Endodermal cell (in vitro differentiated cells): ENCODE measurements around the gene SLC26A1. TPM values are rescaled to one million over a fixed set of nuclear protein-coding genes. Genes with fewer than 3 reads are reported as not detected.

ENCODE experiments used
- DNase-seq: peaks from one replicate; pipeline ENCODE4 v3.0.0-alpha.2; 2017
- H3K27ac ChIP-seq: 2 replicates; pipeline ENCODE4 v1.5.1; 2013; ENCODE audit warnings: mild to moderate bottlenecking, low read depth, low read length, moderate library complexity
- H3K27me3 ChIP-seq: 2 replicates; pipeline ENCODE4 v1.6.1; 2013; ENCODE audit warnings: mild to moderate bottlenecking, low read length, moderate library complexity; ENCODE audit not compliant: insufficient read depth, control insufficient read depth, poor library complexity, severe bottlenecking
- H3K36me3 ChIP-seq: 2 replicates; pipeline ENCODE4 v1.7.0; 2013; ENCODE audit warnings: mild to moderate bottlenecking, low read length, moderate library complexity; ENCODE audit not compliant: control insufficient read depth, insufficient read depth
- H3K4me1 ChIP-seq: one replicate; pipeline ENCODE4 v1.7.0; 2013; ENCODE audit warnings: low read length; ENCODE audit not compliant: control insufficient read depth, insufficient read depth
- H3K4me3 ChIP-seq: 2 replicates; pipeline ENCODE4 v1.5.1; 2013; ENCODE audit warnings: mild to moderate bottlenecking, low read length, moderate library complexity
- H3K9ac ChIP-seq: 2 replicates; pipeline ENCODE4 v1.6.1; 2013; ENCODE audit warnings: mild to moderate bottlenecking, low read length, moderate library complexity; ENCODE audit not compliant: poor library complexity, severe bottlenecking; ENCODE audit errors: extremely low read depth
- H3K9me3 ChIP-seq: 2 replicates; pipeline ENCODE4 v1.6.1; 2013; ENCODE audit warnings: mild to moderate bottlenecking, low read length, moderate library complexity; ENCODE audit not compliant: control insufficient read depth
- H3K27ac Mint-ChIP-seq: 2 replicates; pipeline ENCODE4 v1.8.0; 2020; ENCODE audit warnings: mixed read lengths
- H3K27me3 Mint-ChIP-seq: 2 replicates; pipeline ENCODE4 v1.8.0; 2021; ENCODE audit warnings: mild to moderate bottlenecking, mixed read lengths; ENCODE audit not compliant: insufficient read depth
- H3K36me3 Mint-ChIP-seq: 2 replicates; pipeline ENCODE4 v1.8.0; 2020; ENCODE audit warnings: low read depth, mixed read lengths
- H3K4me1 Mint-ChIP-seq: 2 replicates; pipeline ENCODE4 v1.8.0; 2020; ENCODE audit warnings: mixed read lengths
- H3K4me3 Mint-ChIP-seq: 2 replicates; pipeline ENCODE4 v1.8.0; 2020; ENCODE audit warnings: mild to moderate bottlenecking, moderate library complexity, mixed read lengths
- H3K9me3 Mint-ChIP-seq: 2 replicates; pipeline ENCODE4 v1.8.0; 2020; ENCODE audit warnings: mild to moderate bottlenecking, mixed read lengths
- CTCF ChIP-seq: fragments of 200-600 bp; sonication (generic); conservative IDR thresholded peaks from 2 replicates; pipeline ENCODE4 v1.5.0; 2021; ENCODE audit warnings: antibody characterized with exemption, mild to moderate bottlenecking
- WGBS, 2 experiments: methylation state at CpG; one replicate each; pipeline versions ENCODE4 v1.1.5 to v1.1.7; 2013; ENCODE audit warnings: missing lambda C conversion rate in 2 of 2, mixed read lengths in 1 of 2; ENCODE audit not compliant: insufficient coverage in 1 of 2, insufficient read length in 1 of 2; 5-methylcytosine and 5-hydroxymethylcytosine counted together
- total RNA-seq, 2 donors: library from RNA; stranded (reverse); fragmentation: NEBNext Ultra II Directional in 1 of 2; extraction: Animal tissue kit (Norgen Biotek cat#: 25700) in 1 of 2; gene quantifications; 2 replicates in 1 of 2; 3 replicates in 1 of 2; pipeline ENCODE4 v1.2.1, GENCODE V29; 2021

The SLC26A1 gene
- total RNA-seq, 2 donors from 2014 or later, result 0.55 to 1.0 TPM

- TF ChIP-seq CTCF, result no peak
- DNase-seq, result no peak
- Histone ChIP-seq H3K27me3 (peaks cover 89% of the 10 kb centered on the region), H3K4me1 (peaks cover 3% of the 10 kb centered on the region), H3K36me3 (no peaks in the 10 kb centered on the region), H3K9me3 (peaks cover 10% of the 10 kb centered on the region), H3K9ac (no peak overlapping the region), H3K27ac (no peak overlapping the region), H3K4me3 (no peak overlapping the region)
- Mint-ChIP-seq H3K4me3 (no peak overlapping the region), H3K27ac (no peak overlapping the region), H3K9me3 (peaks cover 16% of the 10 kb centered on the region), H3K27me3 (peaks cover 72% of the 10 kb centered on the region), H3K36me3 (no peaks in the 10 kb centered on the region), H3K4me1 (peaks cover 8% of the 10 kb centered on the region)
- 85 to 90% methylated on average over 5 of the region's 5 CpGs for WGBS, 2 experiments
These were observed 13.7 kb upstream of the SLC26A1 start for GRCh38 chr4:1006856-1007255.

DNA sequence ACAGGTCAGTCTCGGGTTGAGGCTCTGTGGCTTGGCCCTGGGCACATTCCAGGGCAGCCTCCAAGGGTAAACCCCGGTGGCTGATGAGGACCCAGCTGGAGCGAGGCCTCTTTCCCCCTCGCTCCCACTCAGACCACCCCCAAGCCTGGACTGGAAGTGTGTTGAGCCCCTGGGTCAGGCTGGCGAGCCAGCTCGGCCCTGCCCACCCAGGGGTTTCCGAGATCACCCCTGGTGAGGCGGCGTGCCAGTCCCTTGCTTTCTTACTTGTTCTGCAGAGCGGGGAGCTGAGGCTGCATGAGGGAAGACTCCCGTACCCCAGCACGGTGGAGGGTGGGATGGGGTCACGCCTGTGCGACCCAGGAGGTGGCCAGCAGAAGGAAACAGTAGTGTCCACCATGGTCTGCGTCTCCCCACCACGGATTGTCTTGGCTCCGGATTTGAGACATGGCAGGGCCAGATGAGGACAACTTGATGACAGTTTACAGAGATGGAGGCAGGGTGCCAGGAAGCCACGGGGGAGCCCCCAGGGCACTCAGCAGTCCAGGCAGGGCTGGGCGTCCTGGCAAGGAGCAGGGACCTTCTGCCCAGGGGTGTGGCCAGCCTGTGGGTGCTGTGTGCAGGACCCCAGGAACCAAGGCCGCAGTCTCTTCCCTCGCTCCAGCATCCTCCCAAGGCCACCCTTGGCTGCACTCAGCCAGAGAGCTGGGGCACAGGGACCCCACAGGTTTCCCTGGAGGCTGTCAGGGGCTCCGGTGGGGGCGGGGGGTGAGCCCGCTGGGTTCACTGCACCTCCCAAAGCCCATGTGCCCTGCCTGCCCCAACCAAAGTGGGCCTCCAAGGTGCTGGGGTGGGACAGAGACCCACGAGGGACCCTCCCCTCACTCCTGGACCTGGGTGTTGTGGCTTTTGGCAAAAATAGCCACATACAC is 11.6 kb upstream of the SLC26A1 start:
- Mint-ChIP-seq H3K27me3 (peaks cover 82% of the 10 kb centered on the region), H3K27ac (no peak overlapping the region), H3K4me1 (peaks cover 4% of the 10 kb centered on the region), H3K36me3 (no peaks in the 10 kb centered on the region), H3K4me3 (no peak overlapping the region), H3K9me3 (peaks cover 16% of the 10 kb centered on the region)
- H3K9ac ChIP-seq, result no peak overlapping the region
- H3K36me3 ChIP-seq, result no peaks in the 10 kb centered on the region
- H3K27ac ChIP-seq, result no peak overlapping the region
- no peak for DNase-seq
- peaks cover 10% of the 10 kb centered on the region for H3K9me3 ChIP-seq
- no peaks in the 10 kb centered on the region for H3K4me1 ChIP-seq
- TF ChIP-seq CTCF, result no peak
- peaks cover 96% of the 10 kb centered on the region for H3K27me3 ChIP-seq
- WGBS, 2 experiments, result 87 to 89% methylated on average over 18 to 25 of the region's 25 CpGs
- no peak overlapping the region for H3K4me3 ChIP-seq

DNA sequence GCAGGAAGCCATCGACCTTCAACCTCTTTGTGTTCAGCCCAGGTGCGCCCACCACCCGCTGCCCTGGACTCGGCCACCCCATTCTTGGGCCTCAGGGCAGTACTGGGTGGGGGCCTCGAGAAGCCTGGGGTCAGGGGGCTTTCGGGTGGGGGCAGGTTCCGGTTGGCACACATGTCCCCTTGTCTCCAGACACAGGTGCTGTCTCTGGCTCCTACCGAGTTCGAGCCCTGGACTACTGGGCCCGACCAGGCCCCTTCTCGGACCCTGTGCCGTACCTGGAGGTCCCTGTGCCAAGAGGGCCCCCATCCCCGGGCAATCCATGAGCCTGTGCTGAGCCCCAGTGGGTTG is 10.8 kb upstream of the SLC26A1 start:
- H3K4me1 Mint-ChIP-seq, result peaks cover 3% of the 10 kb centered on the region
- H3K27me3 ChIP-seq, result peaks cover 100% of the 10 kb centered on the region
- H3K27ac Mint-ChIP-seq, result no peak overlapping the region
- H3K27ac ChIP-seq, result no peak overlapping the region
- no peak overlapping the region for H3K4me3 ChIP-seq
- 91 to 93% methylated on average over 7 to 13 of the region's 13 CpGs for WGBS, 2 experiments
- H3K4me3 Mint-ChIP-seq, result peak overlapping the region; percentile 27
- no peak for TF ChIP-seq CTCF
- no peaks in the 10 kb centered on the region for H3K36me3 Mint-ChIP-seq
- H3K9me3 ChIP-seq, result peaks cover 10% of the 10 kb centered on the region
- peaks cover 16% of the 10 kb centered on the region for H3K9me3 Mint-ChIP-seq
- no peaks in the 10 kb centered on the region for H3K36me3 ChIP-seq
- H3K27me3 Mint-ChIP-seq, result peaks cover 83% of the 10 kb centered on the region
- H3K9ac ChIP-seq, result no peak overlapping the region
- DNase-seq, result no peak
- no peaks in the 10 kb centered on the region for H3K4me1 ChIP-seq
